Retinal pigment epithelial cell (primary cell): ENCODE results near the gene CLEC5A.

Experiments
- DNase-seq: peaks from one replicate; pipeline ENCODE4 v3.0.0-alpha.2; 2010; ENCODE audit warnings: low read depth
- H3K4me3 ChIP-seq: 2 replicates; pipeline ENCODE4 v1.5.1; 2011; ENCODE audit warnings: mild to moderate bottlenecking, low read length, control low read depth, moderate library complexity
- TF ChIP-seq, protein P1 (sequence below): conservative IDR thresholded peaks from 2 replicates; pipeline ENCODE4 v1.5.1; 2011; ENCODE audit warnings: low read depth, low read length, control low read depth, inconsistent platforms

Gene CLEC5A

DNA sequence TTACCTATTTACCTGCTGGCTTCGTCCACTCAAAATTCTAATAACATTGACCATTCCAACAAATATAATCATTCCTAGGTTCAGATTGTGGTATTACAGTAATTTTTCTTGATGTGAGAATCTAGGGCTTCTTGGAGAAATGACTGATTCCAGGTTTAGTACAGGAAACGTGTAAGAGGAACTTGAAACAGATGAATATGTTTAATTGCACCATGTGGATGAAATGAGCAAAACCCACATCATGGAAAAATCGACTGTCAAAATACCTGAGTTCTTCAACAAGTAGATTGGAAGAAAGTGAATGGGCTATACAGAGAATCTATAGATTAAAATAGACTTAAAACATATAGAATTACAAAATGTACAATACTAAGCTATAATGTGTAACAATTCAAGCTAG lies 55.4 kb downstream of the CLEC5A start:
- no peak overlapping the region for H3K4me3 ChIP-seq
- DNase-seq, result no peak
- TF ChIP-seq, protein P1, sequence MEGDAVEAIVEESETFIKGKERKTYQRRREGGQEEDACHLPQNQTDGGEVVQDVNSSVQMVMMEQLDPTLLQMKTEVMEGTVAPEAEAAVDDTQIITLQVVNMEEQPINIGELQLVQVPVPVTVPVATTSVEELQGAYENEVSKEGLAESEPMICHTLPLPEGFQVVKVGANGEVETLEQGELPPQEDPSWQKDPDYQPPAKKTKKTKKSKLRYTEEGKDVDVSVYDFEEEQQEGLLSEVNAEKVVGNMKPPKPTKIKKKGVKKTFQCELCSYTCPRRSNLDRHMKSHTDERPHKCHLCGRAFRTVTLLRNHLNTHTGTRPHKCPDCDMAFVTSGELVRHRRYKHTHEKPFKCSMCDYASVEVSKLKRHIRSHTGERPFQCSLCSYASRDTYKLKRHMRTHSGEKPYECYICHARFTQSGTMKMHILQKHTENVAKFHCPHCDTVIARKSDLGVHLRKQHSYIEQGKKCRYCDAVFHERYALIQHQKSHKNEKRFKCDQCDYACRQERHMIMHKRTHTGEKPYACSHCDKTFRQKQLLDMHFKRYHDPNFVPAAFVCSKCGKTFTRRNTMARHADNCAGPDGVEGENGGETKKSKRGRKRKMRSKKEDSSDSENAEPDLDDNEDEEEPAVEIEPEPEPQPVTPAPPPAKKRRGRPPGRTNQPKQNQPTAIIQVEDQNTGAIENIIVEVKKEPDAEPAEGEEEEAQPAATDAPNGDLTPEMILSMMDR, result no peak

DNA sequence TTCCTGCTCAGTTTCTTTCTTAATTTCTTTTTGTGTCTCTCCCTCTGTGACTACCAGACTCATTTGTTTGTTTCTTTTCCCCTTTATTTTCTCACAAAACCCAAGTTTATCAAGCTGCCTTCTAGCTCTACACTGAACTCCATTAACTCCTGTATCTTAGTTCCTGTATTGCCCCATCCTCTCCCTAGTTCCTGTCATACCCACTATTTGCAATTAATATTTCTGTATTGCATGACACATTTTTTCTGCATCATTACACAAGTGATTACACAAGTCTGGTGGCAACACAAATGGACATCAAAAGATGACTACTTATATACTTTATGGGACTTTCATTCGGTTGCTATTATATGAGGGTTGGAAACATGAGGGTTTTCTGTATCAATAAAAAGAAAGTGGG lies 57.5 kb downstream of the CLEC5A start:
- no peak for DNase-seq
- TF ChIP-seq, protein P1, result no peak
- no peak overlapping the region for H3K4me3 ChIP-seq

DNA sequence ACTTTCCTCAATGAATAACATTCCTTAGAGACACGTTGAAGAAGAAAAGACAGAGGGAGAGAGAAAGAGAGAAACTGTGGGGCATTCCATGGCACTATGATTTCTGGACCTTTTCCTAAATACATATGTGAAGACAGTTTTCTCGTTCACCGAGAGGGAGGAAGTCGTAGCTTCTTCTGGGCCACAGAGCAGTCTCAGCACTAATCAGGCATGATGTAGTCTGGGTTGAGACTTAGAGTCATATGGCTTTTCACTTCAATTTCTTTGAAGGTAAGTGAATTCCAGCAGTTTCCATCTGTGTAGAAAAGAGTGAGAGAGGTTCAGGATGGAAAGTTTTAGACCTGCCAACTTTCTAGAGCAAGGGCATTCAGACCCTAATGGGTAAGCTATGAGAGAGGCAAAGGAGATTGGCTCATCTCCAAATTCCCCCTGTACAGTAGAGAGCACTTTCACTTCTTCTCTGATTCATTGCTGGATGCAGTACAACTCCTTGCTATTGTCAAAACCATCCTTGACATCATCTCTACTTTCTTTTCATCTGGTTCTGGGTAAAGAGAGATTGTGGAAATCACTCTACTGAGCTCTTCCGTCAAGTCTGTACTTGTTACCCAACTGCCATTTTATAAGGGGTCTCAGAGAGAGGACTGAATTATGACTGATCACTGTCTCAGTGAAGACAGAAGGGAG lies 62.1 kb downstream of the CLEC5A start:
- H3K4me3 ChIP-seq, result no peak overlapping the region
- TF ChIP-seq, protein P1, result no peak
- no peak for DNase-seq

DNA sequence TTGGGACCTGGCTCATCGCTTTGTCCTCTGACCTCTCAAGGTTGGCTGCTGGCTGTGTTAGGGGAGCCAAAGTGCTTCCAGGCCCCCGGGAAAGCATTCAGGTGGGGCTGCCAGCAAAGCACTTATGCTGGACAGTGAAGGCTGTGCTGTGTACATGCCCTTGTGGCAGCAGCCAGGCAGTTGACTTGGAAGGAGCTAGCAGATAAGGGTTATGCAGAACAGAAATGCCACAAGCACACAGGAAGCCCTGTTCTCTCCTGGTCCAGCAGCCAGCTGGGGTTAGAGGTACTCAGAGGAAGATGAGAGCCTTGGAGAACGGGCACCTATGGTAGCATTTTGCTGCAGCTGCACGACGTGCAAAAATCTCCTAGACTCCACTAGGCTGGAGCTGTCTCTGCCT lies 65.8 kb downstream of the CLEC5A start:
- TF ChIP-seq, protein P1, result no peak
- no peak overlapping the region for H3K4me3 ChIP-seq
- no peak for DNase-seq

DNA sequence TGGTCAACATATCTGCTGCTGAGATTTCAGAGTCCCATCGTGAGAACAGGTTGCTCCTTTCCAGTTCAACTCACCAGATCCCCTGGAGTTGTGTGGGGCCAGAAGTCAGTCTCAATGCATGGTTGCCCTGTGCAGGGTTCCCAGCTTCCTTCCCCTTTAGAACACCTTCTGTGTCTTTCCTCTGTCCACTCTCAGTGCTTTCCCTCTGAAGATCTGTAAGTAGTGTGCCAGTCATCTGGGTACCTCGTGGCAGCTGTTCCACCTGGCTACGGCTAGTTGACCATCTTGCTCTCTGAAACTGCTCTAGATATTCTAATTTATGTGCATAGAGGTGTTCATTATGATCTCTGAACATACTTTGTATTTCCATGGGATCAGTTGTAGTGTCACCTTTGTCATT lies 69.4 kb downstream of the CLEC5A start:
- no peak for DNase-seq
- TF ChIP-seq, protein P1, result no peak
- H3K4me3 ChIP-seq, result no peak overlapping the region
